IPS DF 4.7 (cell line): ENCODE data around the gene OR2A5.
"Not testable (repeated sequence)": the region's sequence is repeated elsewhere in the genome, so short reads cannot be mapped to it uniquely, and the experiment has no call there.

Experiments used
- DNase-seq: peaks from one replicate; pipeline ENCODE4 v3.0.0-alpha.2; 2013; ENCODE audit warnings: low spot score; ENCODE audit errors: extremely low read depth

OR2A5 gene

GRCh38 chr7:144032985-144033709 lies 15.6 kb upstream of the OR2A5 start:
- no peak for DNase-seq

GRCh38 chr7:144035385-144035784 lies 13.4 kb upstream of the OR2A5 start:
- no peak for DNase-seq

- no peak for DNase-seq
These were observed 12.4 kb upstream of the OR2A5 start for GRCh38 chr7:144036302-144036885.

- DNase-seq, result no peak
These were observed 11.2 kb upstream of the OR2A5 start for GRCh38 chr7:144037414-144038035.

GRCh38 chr7:144038887-144039286 lies 9.9 kb upstream of the OR2A5 start:
- no peak for DNase-seq

- no peak for DNase-seq
These were observed 743 bp downstream of the OR2A5 start for GRCh38 chr7:144049491-144049890.

- DNase-seq, result no peak
These were observed 1.3 kb downstream of the OR2A5 start for GRCh38 chr7:144050093-144050492.

- DNase-seq, result not testable (repeated sequence)
These were observed 2.1 kb downstream of the OR2A5 start for GRCh38 chr7:144050884-144051283.

GRCh38 chr7:144057954-144058353 lies 9.2 kb downstream of the OR2A5 start:
- DNase-seq, result no peak

GRCh38 chr7:144063710-144064109 lies 15.0 kb downstream of the OR2A5 start:
- DNase-seq, result peak; percentile 44

GRCh38 chr7:144069511-144069910 lies 20.8 kb downstream of the OR2A5 start, which contains the start of gene OR2A25:
TSS of gene OR2A25 (plus strand) at chr7:144069811. CDS start at chr7:144074220, 4,409 bp downstream.
- no peak for DNase-seq

GRCh38 chr7:144069953-144070352 lies 21.2 kb downstream of the OR2A5 start:
- no peak for DNase-seq

GRCh38 chr7:144074374-144074773 lies 25.6 kb downstream of the OR2A5 start:
- no peak for DNase-seq

GRCh38 chr7:144085978-144086377 lies 37.2 kb downstream of the OR2A5 start, which contains the start of gene OR2A12:
TSS of gene OR2A12 (plus strand) at chr7:144086278. CDS start at chr7:144095108, 8,830 bp downstream.
- DNase-seq, result no peak

GRCh38 chr7:144086730-144087129 lies 38.0 kb downstream of the OR2A5 start:
- DNase-seq, result no peak

GRCh38 chr7:144087230-144087629 lies 38.5 kb downstream of the OR2A5 start:
- no peak for DNase-seq

GRCh38 chr7:144090667-144091066 lies 41.9 kb downstream of the OR2A5 start:
- no peak for DNase-seq

GRCh38 chr7:144098776-144099175 lies 50.0 kb downstream of the OR2A5 start:
- DNase-seq, result no peak

- DNase-seq, result no peak
These were observed 51.9 kb downstream of the OR2A5 start for GRCh38 chr7:144100607-144101006.

GRCh38 chr7:144102041-144102440 lies 53.3 kb downstream of the OR2A5 start:
- DNase-seq, result no peak

- no peak for DNase-seq
These were observed 56.5 kb downstream of the OR2A5 start for GRCh38 chr7:144105211-144105610.
